Measurements from ENCODE around the gene ZNF599. TPM values are rescaled to one million over a fixed set of nuclear protein-coding genes. Genes with fewer than 3 reads are reported as not detected.
A peak's percentile ranks its signal among the peaks of the same experiment; 100 is the strongest.

The ZNF599 gene
- total and polyA plus RNA-seq, 2 of the 13 experiments (the other 11 are each of a cell fraction or from before 2014, with no cell fraction given) = 5.8 to 7.3 TPM

DNA sequence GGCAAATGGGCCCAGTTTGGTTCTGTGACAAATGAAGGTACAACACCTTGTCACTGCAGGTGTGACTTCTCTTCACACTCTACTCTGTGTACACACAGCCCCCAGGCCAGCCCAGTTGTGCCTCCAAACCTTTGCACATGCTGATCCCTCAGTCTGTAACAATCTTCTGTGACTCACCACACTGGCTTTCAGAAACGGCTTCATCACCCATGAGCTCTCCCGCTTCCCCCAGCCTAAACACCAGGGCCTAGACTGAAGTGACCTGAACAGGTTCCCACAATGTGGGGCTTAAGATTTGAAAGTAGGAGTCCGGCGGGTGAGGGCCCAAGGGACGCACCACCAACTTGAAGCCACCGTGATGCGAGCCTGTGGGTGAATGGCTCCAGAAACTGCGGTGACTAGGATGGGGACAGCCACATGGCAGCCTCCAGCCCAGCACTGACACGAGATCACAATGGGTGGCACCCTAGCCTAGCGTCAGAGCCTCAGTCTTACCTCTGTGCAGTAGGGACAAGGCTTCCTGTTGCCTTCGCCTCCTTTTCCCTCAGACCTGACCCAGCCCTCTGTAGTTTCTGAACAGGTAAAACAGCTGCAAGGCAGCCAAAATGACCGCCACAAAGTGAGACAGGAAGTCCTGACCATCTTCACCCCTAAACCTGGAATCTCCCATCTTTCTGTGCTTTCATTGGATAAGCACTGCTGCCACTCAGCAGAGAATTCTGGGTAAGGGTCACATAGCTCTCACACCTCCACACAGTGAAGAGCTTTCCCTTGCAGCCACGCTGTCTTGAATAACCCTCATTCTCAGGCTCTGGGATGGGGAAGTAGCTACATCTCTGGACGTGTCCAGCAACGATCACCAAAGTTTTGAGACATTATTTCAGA, 34.2 kb upstream of the ZNF599 start (continued):
- TF ChIP-seq, protein P1, sequence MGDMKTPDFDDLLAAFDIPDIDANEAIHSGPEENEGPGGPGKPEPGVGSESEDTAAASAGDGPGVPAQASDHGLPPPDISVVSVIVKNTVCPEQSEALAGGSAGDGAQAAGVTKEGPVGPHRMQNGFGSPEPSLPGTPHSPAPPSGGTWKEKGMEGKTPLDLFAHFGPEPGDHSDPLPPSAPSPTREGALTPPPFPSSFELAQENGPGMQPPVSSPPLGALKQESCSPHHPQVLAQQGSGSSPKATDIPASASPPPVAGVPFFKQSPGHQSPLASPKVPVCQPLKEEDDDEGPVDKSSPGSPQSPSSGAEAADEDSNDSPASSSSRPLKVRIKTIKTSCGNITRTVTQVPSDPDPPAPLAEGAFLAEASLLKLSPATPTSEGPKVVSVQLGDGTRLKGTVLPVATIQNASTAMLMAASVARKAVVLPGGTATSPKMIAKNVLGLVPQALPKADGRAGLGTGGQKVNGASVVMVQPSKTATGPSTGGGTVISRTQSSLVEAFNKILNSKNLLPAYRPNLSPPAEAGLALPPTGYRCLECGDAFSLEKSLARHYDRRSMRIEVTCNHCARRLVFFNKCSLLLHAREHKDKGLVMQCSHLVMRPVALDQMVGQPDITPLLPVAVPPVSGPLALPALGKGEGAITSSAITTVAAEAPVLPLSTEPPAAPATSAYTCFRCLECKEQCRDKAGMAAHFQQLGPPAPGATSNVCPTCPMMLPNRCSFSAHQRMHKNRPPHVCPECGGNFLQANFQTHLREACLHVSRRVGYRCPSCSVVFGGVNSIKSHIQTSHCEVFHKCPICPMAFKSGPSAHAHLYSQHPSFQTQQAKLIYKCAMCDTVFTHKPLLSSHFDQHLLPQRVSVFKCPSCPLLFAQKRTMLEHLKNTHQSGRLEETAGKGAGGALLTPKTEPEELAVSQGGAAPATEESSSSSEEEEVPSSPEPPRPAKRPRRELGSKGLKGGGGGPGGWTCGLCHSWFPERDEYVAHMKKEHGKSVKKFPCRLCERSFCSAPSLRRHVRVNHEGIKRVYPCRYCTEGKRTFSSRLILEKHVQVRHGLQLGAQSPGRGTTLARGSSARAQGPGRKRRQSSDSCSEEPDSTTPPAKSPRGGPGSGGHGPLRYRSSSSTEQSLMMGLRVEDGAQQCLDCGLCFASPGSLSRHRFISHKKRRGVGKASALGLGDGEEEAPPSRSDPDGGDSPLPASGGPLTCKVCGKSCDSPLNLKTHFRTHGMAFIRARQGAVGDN (CRISPR knock-in tag; IDR thresholded peaks at IDR 0.05) = peak; percentile 39
- TF ChIP-seq WIZ (CRISPR knock-in tag; IDR thresholded peaks at IDR 0.05) (no peak), NFYB (CRISPR knock-in tag; IDR thresholded peaks at IDR 0.05) (peak; percentile 48), HOXA7 (CRISPR knock-in tag; IDR thresholded peaks at IDR 0.05) (no peak), CBX5 (CRISPR knock-in tag; IDR thresholded peaks at IDR 0.05; ENCODE audit: borderline replicate concordance) (no peak), ZNF17 (CRISPR knock-in tag; IDR thresholded peaks at IDR 0.05) (no peak), PAX8 (CRISPR knock-in tag; IDR thresholded peaks at IDR 0.05; ENCODE audit: borderline replicate concordance) (no peak), ZNF556 (CRISPR knock-in tag; IDR thresholded peaks at IDR 0.05; ENCODE audit: borderline replicate concordance) (no peak), ZSCAN30 (CRISPR knock-in tag; IDR thresholded peaks at IDR 0.05) (no peak), ARNT (IDR thresholded peaks at IDR 0.05) (no peak), PCBP1 (IDR thresholded peaks at IDR 0.05; ENCODE audit: borderline replicate concordance, low read depth, low read length) (no peak)
- TF ChIP-seq, protein P2, sequence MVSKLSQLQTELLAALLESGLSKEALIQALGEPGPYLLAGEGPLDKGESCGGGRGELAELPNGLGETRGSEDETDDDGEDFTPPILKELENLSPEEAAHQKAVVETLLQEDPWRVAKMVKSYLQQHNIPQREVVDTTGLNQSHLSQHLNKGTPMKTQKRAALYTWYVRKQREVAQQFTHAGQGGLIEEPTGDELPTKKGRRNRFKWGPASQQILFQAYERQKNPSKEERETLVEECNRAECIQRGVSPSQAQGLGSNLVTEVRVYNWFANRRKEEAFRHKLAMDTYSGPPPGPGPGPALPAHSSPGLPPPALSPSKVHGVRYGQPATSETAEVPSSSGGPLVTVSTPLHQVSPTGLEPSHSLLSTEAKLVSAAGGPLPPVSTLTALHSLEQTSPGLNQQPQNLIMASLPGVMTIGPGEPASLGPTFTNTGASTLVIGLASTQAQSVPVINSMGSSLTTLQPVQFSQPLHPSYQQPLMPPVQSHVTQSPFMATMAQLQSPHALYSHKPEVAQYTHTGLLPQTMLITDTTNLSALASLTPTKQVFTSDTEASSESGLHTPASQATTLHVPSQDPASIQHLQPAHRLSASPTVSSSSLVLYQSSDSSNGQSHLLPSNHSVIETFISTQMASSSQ (IDR thresholded peaks at IDR 0.05; ENCODE audit: low read depth) = no peak
- TF ChIP-seq, protein P2 (CRISPR knock-in tag; IDR thresholded peaks at IDR 0.05; ENCODE audit: borderline replicate concordance) = no peak
- TF ChIP-seq, protein P3, sequence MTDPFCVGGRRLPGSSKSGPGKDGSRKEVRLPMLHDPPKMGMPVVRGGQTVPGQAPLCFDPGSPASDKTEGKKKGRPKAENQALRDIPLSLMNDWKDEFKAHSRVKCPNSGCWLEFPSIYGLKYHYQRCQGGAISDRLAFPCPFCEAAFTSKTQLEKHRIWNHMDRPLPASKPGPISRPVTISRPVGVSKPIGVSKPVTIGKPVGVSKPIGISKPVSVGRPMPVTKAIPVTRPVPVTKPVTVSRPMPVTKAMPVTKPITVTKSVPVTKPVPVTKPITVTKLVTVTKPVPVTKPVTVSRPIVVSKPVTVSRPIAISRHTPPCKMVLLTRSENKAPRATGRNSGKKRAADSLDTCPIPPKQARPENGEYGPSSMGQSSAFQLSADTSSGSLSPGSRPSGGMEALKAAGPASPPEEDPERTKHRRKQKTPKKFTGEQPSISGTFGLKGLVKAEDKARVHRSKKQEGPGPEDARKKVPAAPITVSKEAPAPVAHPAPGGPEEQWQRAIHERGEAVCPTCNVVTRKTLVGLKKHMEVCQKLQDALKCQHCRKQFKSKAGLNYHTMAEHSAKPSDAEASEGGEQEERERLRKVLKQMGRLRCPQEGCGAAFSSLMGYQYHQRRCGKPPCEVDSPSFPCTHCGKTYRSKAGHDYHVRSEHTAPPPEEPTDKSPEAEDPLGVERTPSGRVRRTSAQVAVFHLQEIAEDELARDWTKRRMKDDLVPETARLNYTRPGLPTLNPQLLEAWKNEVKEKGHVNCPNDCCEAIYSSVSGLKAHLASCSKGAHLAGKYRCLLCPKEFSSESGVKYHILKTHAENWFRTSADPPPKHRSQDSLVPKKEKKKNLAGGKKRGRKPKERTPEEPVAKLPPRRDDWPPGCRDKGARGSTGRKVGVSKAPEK (CRISPR knock-in tag; IDR thresholded peaks at IDR 0.05; ENCODE audit: borderline replicate concordance) = no peak
- TF ChIP-seq, protein P4, sequence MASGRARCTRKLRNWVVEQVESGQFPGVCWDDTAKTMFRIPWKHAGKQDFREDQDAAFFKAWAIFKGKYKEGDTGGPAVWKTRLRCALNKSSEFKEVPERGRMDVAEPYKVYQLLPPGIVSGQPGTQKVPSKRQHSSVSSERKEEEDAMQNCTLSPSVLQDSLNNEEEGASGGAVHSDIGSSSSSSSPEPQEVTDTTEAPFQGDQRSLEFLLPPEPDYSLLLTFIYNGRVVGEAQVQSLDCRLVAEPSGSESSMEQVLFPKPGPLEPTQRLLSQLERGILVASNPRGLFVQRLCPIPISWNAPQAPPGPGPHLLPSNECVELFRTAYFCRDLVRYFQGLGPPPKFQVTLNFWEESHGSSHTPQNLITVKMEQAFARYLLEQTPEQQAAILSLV (CRISPR knock-in tag; IDR thresholded peaks at IDR 0.05; ENCODE audit: borderline replicate concordance) = no peak

All from HepG2 (cell line).